WTC11 (cell line): ENCODE results near the gene RNF169. TPM values are rescaled to one million over a fixed set of nuclear protein-coding genes. Genes with fewer than 3 reads are reported as not detected.

ENCODE experiments used
- ATAC-seq: fragments of 200-7000 bp; cut with Tn5 transposase; 2 replicates; pipeline ENCODE4 v1.10.0; 2021; ENCODE audit warnings: mild to moderate bottlenecking, moderate library complexity
- CTCF ChIA-PET: fragments of 300-600 bp; sonication (Branson Sonifier 250); formaldehyde crosslinking; loops from one replicate; lab custom pipeline; 2021; ENCODE audit warnings: antibody characterized with exemption; lab: Charles Lee
- POLR2A ChIA-PET: fragments of 350-600 bp; sonication (Branson Sonifier 250); formaldehyde crosslinking; loops from one replicate; lab custom pipeline; 2021; ENCODE audit warnings: antibody characterized with exemption; lab: Charles Lee
- DNase-seq: peaks from one replicate; pipeline ENCODE4 v3.0.0; 2021; ENCODE audit warnings: low spot score
- H3K27ac Mint-ChIP-seq: 2 replicates; pipeline ENCODE4 v1.8.0; 2021; ENCODE audit warnings: mixed read lengths
- H3K27me3 Mint-ChIP-seq: 2 replicates; pipeline ENCODE4 v1.8.0; 2021; ENCODE audit warnings: low read depth, mild to moderate bottlenecking, moderate library complexity, mixed read lengths
- H3K36me3 Mint-ChIP-seq: 2 replicates; pipeline ENCODE4 v1.8.0; 2021; ENCODE audit warnings: mixed read lengths
- H3K4me1 Mint-ChIP-seq: 2 replicates; pipeline ENCODE4 v1.8.0; 2022; ENCODE audit warnings: mixed read lengths
- H3K4me3 Mint-ChIP-seq: 2 replicates; pipeline ENCODE4 v1.8.0; 2021; ENCODE audit warnings: mild to moderate bottlenecking, moderate library complexity, mixed read lengths
- H3K9me3 Mint-ChIP-seq: 2 replicates; pipeline ENCODE4 v1.8.0; 2021; ENCODE audit warnings: mixed read lengths
- GRHL2 ChIP-seq: fragments of 250-450 bp; sonication (Bioruptor Pico); IDR thresholded peaks from 2 replicates; pipeline ENCODE4 v1.8.0; 2022; ENCODE audit warnings: mild to moderate bottlenecking, moderate library complexity; ENCODE audit not compliant: insufficient replicate concordance, severe bottlenecking
- JUN ChIP-seq: sonication (generic); formaldehyde crosslinking; IDR thresholded peaks from 2 replicates; pipeline ENCODE4 v1.8.0; 2023; ENCODE audit warnings: mild to moderate bottlenecking, missing genetic modification reagents
- MYBL2 ChIP-seq: sonication (generic); formaldehyde crosslinking; IDR thresholded peaks from 2 replicates; pipeline ENCODE4 v1.8.1; 2023; ENCODE audit warnings: mild to moderate bottlenecking, moderate library complexity, missing genetic modification reagents
- RORB ChIP-seq: fragments of 250-450 bp; sonication (Bioruptor Pico); IDR thresholded peaks from 2 replicates; pipeline ENCODE4 v1.9.0; 2021; ENCODE audit warnings: mild to moderate bottlenecking
- TCF7 ChIP-seq: sonication (generic); formaldehyde crosslinking; IDR thresholded peaks from 2 replicates; pipeline ENCODE4 v1.8.0; 2022; ENCODE audit warnings: mild to moderate bottlenecking, low read depth, missing genetic modification reagents, moderate library complexity
- total RNA-seq: library from RNA; stranded (reverse); gene quantifications from 3 replicates; pipeline ENCODE4 v1.2.3, GENCODE V29; 2021
- TF ChIP-seq, protein P1 (sequence below): fragments of 250-450 bp; sonication (Bioruptor Pico); IDR thresholded peaks from 2 replicates; pipeline ENCODE4 v1.9.0; 2021; ENCODE audit warnings: mild to moderate bottlenecking, borderline replicate concordance
- TF ChIP-seq, protein P2 (sequence below): sonication (generic); formaldehyde crosslinking; IDR thresholded peaks from 2 replicates; pipeline ENCODE4 v1.8.1; 2022; ENCODE audit warnings: mild to moderate bottlenecking, missing genetic modification reagents, moderate library complexity, borderline replicate concordance
- TF ChIP-seq, protein P3 (sequence below): sonication (generic); formaldehyde crosslinking; IDR thresholded peaks from 2 replicates; pipeline ENCODE4 v1.8.1; 2023; ENCODE audit warnings: mild to moderate bottlenecking, missing genetic modification reagents, moderate library complexity
- TF ChIP-seq, protein P4 (sequence below): fragments of 250-450 bp; sonication (Bioruptor Pico); conservative IDR thresholded peaks from 2 replicates; pipeline ENCODE4 v1.9.0; 2021; ENCODE audit warnings: mild to moderate bottlenecking
- TF ChIP-seq, protein P5 (sequence below): fragments of 250-450 bp; sonication (Bioruptor Pico); IDR thresholded peaks from 2 replicates; pipeline ENCODE4 v2.1.2; 2022; ENCODE audit warnings: mild to moderate bottlenecking, moderate library complexity
- TF ChIP-seq, protein P6 (sequence below): sonication (generic); formaldehyde crosslinking; IDR thresholded peaks from 2 replicates; pipeline ENCODE4 v1.8.0; 2022; ENCODE audit warnings: mild to moderate bottlenecking, missing genetic modification reagents
- TF ChIP-seq, protein P7 (sequence below): sonication (generic); formaldehyde crosslinking; IDR thresholded peaks from 2 replicates; pipeline ENCODE4 v1.8.0; 2022; ENCODE audit warnings: mild to moderate bottlenecking, missing genetic modification reagents
- TF ChIP-seq, protein P8 (sequence below): sonication (generic); formaldehyde crosslinking; IDR thresholded peaks from 2 replicates; pipeline ENCODE4 v1.8.1; 2023; ENCODE audit warnings: mild to moderate bottlenecking, missing genetic modification reagents
- TF ChIP-seq, protein P9 (sequence below): sonication (generic); formaldehyde crosslinking; IDR thresholded peaks from 2 replicates; pipeline ENCODE4 v1.8.1; 2022; ENCODE audit warnings: low read depth, missing genetic modification reagents, borderline replicate concordance

RNF169 gene
- total RNA-seq, 1 experiment from 2014 or later = 13.6 TPM

DNA sequence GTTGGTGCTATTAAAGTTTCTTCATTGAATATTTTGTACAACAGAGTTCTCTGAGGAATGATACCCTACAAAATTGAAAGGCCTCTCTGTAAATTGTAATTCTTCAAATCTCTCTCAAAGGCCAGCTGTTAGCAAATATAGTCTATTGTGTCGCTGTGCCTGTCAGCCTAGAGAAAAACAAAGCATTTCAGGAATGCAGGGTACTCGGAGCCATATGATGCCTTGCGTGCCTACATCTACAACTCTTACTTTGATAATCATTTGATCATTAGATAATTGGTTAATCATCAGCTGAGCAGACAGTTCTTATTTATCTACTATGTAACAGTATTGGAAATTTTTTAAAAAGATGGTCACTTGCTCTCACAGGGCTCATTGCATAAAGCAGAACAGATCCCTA lies 67.3 kb downstream of the RNF169 start (continued):
- TF ChIP-seq, protein P1, sequence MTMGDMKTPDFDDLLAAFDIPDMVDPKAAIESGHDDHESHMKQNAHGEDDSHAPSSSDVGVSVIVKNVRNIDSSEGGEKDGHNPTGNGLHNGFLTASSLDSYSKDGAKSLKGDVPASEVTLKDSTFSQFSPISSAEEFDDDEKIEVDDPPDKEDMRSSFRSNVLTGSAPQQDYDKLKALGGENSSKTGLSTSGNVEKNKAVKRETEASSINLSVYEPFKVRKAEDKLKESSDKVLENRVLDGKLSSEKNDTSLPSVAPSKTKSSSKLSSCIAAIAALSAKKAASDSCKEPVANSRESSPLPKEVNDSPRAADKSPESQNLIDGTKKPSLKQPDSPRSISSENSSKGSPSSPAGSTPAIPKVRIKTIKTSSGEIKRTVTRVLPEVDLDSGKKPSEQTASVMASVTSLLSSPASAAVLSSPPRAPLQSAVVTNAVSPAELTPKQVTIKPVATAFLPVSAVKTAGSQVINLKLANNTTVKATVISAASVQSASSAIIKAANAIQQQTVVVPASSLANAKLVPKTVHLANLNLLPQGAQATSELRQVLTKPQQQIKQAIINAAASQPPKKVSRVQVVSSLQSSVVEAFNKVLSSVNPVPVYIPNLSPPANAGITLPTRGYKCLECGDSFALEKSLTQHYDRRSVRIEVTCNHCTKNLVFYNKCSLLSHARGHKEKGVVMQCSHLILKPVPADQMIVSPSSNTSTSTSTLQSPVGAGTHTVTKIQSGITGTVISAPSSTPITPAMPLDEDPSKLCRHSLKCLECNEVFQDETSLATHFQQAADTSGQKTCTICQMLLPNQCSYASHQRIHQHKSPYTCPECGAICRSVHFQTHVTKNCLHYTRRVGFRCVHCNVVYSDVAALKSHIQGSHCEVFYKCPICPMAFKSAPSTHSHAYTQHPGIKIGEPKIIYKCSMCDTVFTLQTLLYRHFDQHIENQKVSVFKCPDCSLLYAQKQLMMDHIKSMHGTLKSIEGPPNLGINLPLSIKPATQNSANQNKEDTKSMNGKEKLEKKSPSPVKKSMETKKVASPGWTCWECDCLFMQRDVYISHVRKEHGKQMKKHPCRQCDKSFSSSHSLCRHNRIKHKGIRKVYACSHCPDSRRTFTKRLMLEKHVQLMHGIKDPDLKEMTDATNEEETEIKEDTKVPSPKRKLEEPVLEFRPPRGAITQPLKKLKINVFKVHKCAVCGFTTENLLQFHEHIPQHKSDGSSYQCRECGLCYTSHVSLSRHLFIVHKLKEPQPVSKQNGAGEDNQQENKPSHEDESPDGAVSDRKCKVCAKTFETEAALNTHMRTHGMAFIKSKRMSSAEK (CRISPR knock-in tag) = no peak
- TF ChIP-seq, protein P2, sequence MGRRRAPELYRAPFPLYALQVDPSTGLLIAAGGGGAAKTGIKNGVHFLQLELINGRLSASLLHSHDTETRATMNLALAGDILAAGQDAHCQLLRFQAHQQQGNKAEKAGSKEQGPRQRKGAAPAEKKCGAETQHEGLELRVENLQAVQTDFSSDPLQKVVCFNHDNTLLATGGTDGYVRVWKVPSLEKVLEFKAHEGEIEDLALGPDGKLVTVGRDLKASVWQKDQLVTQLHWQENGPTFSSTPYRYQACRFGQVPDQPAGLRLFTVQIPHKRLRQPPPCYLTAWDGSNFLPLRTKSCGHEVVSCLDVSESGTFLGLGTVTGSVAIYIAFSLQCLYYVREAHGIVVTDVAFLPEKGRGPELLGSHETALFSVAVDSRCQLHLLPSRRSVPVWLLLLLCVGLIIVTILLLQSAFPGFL (CRISPR knock-in tag) = no peak
- TF ChIP-seq TCF7 (no peak), MYBL2 (CRISPR knock-in tag) (no peak)
- TF ChIP-seq, protein P3, sequence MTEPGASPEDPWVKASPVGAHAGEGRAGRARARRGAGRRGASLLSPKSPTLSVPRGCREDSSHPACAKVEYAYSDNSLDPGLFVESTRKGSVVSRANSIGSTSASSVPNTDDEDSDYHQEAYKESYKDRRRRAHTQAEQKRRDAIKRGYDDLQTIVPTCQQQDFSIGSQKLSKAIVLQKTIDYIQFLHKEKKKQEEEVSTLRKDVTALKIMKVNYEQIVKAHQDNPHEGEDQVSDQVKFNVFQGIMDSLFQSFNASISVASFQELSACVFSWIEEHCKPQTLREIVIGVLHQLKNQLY (CRISPR knock-in tag) = no peak
- TF ChIP-seq, protein P4, sequence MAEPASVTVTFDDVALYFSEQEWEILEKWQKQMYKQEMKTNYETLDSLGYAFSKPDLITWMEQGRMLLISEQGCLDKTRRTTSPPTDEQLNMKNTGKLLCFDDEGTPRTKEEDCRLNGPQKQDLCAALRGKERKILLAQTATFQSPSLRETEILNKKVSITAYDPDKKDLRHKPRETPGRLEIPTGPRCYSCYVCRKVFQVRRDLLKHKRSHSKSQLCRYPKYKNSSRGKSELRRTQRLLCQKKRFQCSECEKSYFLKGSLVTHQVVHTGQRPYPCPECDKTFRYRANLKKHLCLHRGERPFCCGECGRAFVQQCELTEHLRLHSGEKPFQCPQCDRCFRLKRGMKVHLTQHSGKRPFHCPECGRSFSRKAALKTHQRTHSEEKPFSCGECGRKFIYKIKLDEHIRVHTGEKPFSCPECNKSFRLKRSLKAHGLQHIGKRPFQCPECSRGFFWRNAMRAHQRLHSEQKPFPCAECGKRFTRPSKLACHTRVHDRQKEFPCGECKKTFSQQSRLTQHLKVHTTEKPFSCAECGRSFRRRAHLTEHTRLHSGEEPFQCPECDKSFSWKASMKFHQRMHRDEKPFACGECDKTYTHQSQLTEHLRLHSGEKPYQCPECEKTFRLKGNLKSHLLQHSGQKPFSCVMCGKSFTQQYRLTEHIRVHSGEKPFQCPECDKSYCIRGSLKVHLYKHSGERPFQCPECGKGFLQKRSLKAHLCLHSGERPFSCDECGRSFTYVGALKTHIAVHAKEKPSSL (CRISPR knock-in tag) = no peak

DNA sequence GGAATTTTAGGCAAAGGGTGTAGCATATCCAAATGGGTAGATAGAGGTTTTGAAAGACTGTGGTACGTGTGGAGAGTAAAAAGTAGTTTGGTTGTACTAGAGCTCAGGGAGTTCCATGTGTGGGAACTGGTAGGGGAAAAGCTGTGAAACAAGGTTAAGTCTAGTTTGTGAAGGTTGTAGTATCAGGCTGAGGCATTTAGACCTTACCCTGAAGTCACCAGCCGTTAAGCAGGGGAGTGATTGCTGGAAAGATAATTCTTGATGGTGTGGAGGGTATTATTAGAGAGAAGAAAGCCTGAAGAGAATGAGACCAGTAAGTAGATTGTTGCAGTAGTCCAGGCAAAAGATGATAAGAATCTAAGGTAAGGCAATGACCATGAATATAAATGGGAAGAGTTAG lies 68.0 kb downstream of the RNF169 start:
- no peak for DNase-seq
- CTCF ChIA-PET = no interaction called here
- Mint-ChIP-seq H3K27ac (no peak overlapping the region), H3K36me3 (peaks cover 3% of the 10 kb centered on the region), H3K27me3 (no peaks in the 10 kb centered on the region), H3K9me3 (no peaks in the 10 kb centered on the region), H3K4me3 (no peak overlapping the region), H3K4me1 (no peaks in the 10 kb centered on the region)
- TF ChIP-seq, protein P5, sequence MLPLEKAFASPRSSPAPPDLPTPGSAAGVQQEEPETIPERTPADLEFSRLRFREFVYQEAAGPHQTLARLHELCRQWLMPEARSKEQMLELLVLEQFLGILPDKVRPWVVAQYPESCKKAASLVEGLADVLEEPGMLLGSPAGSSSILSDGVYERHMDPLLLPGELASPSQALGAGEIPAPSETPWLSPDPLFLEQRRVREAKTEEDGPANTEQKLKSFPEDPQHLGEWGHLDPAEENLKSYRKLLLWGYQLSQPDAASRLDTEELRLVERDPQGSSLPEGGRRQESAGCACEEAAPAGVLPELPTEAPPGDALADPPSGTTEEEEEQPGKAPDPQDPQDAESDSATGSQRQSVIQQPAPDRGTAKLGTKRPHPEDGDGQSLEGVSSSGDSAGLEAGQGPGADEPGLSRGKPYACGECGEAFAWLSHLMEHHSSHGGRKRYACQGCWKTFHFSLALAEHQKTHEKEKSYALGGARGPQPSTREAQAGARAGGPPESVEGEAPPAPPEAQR (CRISPR knock-in tag) = no peak
- TF ChIP-seq, protein P6, sequence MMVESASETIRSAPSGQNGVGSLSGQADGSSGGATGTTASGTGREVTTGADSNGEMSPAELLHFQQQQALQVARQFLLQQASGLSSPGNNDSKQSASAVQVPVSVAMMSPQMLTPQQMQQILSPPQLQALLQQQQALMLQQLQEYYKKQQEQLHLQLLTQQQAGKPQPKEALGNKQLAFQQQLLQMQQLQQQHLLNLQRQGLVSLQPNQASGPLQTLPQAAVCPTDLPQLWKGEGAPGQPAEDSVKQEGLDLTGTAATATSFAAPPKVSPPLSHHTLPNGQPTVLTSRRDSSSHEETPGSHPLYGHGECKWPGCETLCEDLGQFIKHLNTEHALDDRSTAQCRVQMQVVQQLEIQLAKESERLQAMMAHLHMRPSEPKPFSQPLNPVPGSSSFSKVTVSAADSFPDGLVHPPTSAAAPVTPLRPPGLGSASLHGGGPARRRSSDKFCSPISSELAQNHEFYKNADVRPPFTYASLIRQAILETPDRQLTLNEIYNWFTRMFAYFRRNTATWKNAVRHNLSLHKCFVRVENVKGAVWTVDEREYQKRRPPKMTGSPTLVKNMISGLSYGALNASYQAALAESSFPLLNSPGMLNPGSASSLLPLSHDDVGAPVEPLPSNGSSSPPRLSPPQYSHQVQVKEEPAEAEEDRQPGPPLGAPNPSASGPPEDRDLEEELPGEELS = no peak
- POLR2A ChIA-PET = no interaction called here
- no peak for ATAC-seq

DNA sequence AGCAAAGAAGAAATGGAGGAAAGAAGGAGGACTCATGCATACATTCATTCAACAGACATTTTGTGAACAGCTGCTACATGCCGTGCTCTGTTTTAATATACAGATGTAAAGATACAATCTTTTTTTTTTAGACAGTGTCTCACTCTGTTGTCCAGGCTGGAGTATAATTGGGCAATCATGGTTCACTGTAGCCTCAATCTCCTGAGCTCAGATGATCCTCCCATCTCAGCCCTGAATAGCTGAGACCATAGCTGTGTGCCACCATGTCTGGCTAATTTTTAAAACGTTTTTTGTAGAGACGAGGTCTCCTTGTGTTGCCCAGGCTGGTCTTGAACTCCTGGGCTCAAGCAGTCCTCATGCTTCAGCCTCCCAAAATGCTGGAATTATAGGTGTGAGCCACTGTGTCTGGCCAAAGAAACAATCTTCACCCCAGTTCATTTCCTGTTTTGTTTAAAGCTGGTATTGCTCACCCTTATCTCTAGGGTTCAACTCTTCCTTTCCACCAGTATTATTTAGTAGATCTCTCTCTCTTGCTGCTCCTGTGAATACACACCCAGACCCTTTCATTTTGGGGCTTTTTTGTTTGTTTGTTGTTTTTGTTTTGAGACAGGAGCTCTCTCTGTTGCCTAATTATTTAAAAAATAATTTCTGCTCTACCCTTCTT lies 69.8 kb downstream of the RNF169 start:
- peaks cover 7% of the 10 kb centered on the region for H3K36me3 Mint-ChIP-seq
- H3K27ac Mint-ChIP-seq = no peak overlapping the region
- ChIA-PET POLR2A (no interaction called here), CTCF (no interaction called here)
- peaks cover under 1% of the 10 kb centered on the region; the same call in 1 of the 2 replicates for H3K9me3 Mint-ChIP-seq
- H3K4me1 Mint-ChIP-seq = no peaks in the 10 kb centered on the region
- ATAC-seq = no peak
- no peaks in the 10 kb centered on the region for H3K27me3 Mint-ChIP-seq
- no peak for DNase-seq
- H3K4me3 Mint-ChIP-seq = no peak overlapping the region
- TF ChIP-seq, protein P7, sequence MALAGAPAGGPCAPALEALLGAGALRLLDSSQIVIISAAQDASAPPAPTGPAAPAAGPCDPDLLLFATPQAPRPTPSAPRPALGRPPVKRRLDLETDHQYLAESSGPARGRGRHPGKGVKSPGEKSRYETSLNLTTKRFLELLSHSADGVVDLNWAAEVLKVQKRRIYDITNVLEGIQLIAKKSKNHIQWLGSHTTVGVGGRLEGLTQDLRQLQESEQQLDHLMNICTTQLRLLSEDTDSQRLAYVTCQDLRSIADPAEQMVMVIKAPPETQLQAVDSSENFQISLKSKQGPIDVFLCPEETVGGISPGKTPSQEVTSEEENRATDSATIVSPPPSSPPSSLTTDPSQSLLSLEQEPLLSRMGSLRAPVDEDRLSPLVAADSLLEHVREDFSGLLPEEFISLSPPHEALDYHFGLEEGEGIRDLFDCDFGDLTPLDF = no peak
- TF ChIP-seq RORB (CRISPR knock-in tag) = no peak
- no peak for TF ChIP-seq GRHL2 (CRISPR knock-in tag)
- TF ChIP-seq, protein P8, sequence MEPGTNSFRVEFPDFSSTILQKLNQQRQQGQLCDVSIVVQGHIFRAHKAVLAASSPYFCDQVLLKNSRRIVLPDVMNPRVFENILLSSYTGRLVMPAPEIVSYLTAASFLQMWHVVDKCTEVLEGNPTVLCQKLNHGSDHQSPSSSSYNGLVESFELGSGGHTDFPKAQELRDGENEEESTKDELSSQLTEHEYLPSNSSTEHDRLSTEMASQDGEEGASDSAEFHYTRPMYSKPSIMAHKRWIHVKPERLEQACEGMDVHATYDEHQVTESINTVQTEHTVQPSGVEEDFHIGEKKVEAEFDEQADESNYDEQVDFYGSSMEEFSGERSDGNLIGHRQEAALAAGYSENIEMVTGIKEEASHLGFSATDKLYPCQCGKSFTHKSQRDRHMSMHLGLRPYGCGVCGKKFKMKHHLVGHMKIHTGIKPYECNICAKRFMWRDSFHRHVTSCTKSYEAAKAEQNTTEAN (CRISPR knock-in tag) = no peak
- no peak for TF ChIP-seq JUN (CRISPR knock-in tag)
- TF ChIP-seq, protein P9, sequence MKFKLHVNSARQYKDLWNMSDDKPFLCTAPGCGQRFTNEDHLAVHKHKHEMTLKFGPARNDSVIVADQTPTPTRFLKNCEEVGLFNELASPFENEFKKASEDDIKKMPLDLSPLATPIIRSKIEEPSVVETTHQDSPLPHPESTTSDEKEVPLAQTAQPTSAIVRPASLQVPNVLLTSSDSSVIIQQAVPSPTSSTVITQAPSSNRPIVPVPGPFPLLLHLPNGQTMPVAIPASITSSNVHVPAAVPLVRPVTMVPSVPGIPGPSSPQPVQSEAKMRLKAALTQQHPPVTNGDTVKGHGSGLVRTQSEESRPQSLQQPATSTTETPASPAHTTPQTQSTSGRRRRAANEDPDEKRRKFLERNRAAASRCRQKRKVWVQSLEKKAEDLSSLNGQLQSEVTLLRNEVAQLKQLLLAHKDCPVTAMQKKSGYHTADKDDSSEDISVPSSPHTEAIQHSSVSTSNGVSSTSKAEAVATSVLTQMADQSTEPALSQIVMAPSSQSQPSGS (CRISPR knock-in tag) = no peak
- TF ChIP-seq, protein P3 (CRISPR knock-in tag) = no peak
